HG03175 (cell line): ENCODE measurements around the gene IL1RAPL1.
"Not testable (repeated sequence)": the region's sequence is repeated elsewhere in the genome, so short reads cannot be mapped to it uniquely, and the experiment has no call there.

ENCODE experiments used
- ATAC-seq: cut with Tn5 transposase; IDR thresholded peaks from one replicate; pipeline ENCODE4 v1.9.1; 2021; ENCODE audit warnings: mild to moderate bottlenecking, moderate library complexity; ENCODE audit not compliant: unreplicated experiment

IL1RAPL1 gene

DNA sequence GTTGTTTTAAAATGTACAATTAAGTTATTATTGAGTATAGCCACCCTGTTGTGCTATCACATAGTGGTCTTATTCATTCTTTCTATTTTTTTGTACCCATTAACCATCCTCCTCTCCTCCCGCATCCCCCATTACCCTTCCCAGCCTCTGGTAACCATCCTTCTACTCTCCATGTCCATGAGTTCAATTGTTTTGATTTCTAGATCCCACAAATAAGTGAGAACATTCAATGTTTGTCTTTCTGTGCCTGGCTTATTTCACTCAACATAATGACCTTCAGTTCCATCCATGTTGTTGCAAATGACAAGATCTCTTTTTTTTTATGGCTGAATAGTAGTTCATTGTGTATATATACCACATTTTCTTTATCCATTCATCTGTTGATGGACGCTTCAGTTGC lies 179.3 kb downstream of the IL1RAPL1 start:
- not testable (repeated sequence) for ATAC-seq

DNA sequence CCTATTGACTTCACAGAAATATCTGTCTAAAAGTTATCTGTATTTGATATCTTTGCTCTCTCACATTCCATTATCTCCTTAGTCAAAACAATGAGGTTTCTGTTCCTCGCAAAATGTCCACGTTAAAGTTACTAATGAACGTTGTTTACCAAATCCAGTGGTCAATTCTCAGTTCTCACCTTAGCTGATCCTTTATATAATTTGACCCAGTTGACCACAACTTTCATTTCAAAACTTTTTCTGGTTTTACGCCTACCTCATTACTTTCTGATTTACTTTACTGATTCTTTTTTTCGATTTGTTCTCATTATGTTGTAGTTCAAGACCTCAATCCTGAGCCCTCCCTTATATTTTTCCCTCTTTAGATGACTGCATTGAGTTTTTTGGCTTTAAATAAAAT lies 186.6 kb downstream of the IL1RAPL1 start:
- ATAC-seq = no peak

DNA sequence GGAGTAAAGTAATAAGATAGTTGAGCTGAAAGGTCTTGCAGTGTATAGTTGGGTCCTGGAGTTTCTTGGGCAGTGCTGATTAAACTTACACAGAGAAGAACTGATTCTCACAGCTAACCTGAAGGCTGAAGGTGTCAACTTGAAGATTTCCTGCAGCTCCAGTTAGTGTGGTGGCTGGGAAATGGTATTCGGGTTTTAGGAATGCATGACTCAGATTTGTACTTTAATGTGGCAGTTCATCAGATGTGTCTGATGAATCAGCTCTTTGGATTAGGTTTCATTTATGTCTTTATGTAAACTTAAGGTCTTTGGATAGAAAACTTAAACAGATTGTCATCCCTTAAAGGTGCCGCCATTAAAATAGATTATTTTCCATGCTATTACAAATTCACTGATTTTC lies 200.0 kb downstream of the IL1RAPL1 start:
- ATAC-seq = no peak

DNA sequence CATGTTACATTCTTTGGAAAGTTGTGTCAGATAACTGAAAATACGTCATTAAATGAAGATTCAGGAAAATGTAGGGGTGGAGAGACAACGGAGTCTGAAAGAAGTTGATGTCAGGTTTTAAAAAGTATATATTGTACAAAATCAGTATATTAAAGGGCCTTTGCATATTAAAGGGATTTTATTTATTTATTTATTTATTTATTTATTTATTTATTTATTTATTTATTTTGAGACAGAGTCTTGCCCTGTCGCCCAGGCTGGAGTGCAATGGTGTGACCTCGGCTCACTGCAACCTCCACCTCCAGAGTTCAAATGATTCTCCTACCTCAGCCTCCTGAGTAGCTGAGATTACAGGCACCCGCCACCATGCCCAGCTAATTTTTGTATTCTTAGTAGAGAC lies 213.4 kb downstream of the IL1RAPL1 start:
- not testable (repeated sequence) for ATAC-seq

DNA sequence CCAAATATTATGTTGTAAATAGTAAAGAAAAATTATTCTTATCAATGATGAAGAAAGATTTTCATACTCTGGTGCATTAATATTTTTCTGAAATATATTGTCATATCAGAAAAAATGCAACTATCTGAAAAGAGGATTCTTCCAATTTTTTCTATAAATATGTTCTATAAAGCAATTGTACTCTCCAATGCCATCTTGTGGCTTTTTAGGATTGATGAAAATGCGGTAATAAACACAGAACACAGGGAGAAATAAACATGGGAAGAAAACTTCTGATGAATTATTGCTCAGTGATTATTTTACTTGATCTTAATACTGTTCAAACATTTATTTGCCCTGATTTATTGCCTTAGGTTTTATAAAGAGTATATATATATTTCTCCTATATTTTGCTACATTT lies 215.4 kb downstream of the IL1RAPL1 start:
- ATAC-seq = no peak

DNA sequence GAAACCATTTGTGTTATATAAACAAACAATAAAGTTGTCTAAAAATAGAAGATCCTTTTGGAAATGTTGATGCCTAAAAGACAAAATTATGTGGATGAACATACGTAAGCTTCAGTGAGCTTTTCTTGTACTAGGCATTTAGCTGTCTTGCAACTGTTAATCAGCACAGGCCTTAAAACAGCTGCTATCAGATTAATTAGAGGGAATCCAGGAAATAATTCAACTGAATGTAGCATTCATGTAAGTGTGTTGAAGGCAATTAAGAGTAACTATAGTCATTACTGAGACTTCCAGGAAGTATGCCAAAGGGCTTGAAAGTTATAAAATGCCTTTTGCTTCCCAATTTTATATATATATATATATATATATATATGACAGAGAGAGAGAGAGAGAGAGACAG lies 248.7 kb downstream of the IL1RAPL1 start:
- no peak for ATAC-seq

DNA sequence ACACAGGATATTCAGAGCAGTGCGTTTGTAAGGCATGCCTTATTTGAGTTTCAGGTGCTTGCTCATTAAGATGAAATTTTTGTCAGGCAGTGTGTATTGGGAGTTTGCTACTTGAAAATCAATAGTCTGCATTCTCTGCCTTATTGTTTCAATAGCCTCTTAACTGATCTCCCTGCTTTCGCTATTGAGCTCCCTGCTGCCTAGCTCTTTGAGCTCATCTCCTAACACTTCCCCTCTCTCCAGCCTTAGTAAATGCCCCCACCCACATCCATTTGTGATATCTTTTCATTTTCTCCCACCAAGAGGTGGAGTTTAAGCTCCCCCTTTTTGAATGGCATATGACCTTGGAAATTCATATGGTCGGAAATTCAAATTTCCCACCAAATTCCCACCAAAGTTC lies 256.6 kb downstream of the IL1RAPL1 start:
- ATAC-seq = no peak

DNA sequence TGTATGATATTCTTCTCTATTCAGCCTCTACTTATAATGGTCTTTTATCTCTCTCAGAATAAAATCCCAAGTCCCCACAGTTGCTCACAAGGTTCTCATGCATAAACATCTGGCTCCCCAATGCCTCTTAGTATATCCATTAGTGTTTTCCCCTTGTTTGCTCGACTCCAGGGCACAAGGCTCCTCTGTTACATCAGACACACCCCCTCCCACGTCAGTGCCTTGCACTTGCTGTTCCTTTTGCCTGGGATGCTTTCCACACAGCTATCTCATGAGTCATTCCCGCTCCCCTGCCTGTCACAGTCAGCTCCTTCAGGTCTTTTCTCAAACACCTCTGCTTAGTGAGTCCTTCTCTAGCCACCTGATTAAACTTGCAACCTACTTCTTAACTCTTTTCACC lies 260.2 kb downstream of the IL1RAPL1 start:
- no peak for ATAC-seq

DNA sequence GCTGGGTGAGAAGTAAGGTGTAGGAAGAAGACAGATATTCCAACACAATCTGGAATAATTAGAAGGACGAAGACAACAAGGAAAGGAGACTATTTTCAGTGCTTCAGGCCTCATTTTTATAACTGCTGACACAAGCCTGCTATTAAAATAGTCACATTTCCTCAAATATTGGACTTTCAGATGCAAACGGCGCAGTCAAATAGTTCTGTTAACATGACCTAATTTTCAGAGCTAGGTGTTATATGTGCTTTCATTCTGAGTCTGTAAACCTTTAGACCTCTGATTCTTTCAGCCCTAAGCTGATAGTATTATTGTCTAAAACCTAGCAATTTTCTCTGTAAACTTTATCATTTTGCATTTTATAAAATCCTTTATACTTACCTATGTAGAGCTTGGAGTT lies 261.5 kb downstream of the IL1RAPL1 start:
- no peak for ATAC-seq

DNA sequence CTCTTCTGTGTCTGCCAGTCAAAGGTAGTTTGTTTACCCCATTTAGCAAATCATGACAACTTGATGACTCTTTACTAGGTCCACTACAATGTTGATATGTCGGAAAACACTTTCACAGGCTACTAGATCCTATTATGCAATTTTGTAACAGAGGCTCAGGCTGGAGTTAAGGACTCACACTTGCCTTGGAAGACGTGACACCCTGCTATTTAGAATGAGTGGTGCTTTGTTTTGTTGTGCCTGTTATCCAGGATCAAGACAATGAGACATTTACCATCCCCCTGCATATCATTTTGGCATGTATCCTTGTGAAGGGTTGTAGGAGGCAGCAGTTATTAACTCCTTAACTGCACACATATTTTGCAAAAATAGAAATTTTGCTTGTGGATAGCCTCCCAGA lies 263.7 kb downstream of the IL1RAPL1 start:
- no peak for ATAC-seq

DNA sequence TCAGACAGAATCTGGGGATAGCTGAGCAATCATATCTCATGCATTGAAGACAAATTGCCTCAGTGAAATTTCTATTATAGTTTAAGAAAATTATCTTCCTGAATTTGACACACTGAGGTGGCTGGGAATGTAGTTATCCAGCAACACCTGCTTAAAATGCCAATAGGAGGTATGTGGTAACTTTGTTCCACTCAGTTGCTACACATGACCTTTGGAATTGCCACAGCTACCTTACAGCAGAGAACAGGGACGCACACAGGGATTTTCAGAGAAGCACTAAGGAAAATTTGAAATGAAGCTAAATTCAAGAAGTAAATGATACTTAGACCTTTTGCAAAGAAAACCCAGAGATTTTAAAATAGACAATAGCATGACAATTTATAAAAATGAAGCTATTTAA lies 264.6 kb downstream of the IL1RAPL1 start:
- no peak for ATAC-seq

DNA sequence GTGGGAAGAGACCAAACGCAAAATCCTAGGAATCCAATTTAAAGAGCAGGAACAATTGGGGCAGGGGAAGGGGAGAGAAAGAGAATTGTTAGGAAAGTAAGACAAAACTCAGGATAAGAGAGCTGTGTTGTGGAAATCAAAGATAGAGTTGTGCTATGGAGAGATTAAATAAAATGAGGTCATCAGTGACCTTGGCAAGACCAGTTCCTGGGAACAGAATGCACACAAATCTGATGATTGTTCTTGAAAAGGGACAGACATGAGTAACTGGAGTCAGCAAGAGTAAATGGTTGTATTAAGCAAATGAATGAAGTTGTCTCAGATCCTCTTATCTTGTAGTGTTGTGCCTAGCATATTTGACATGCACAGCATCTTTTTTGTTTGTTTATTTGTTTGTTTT lies 267.4 kb downstream of the IL1RAPL1 start:
- no peak for ATAC-seq

DNA sequence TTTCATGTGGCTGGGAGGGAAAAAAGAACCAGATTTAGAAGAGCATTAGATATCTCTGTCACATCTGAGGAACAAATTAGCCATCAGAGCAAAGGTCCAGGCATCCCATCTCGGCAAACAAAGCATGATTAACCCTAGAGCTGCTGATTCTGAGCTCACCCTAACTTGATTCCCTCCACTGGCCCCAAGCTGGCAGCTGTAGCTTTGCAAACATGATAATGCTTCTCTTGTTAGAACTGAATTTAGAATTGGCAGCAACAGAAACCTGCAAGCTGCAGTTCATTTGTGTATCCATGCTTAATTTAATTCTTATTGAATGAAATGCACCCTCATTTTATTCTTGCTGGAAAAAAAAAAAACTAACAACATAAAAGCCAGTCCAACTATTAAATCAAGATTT lies 289.2 kb downstream of the IL1RAPL1 start:
- no peak for ATAC-seq

DNA sequence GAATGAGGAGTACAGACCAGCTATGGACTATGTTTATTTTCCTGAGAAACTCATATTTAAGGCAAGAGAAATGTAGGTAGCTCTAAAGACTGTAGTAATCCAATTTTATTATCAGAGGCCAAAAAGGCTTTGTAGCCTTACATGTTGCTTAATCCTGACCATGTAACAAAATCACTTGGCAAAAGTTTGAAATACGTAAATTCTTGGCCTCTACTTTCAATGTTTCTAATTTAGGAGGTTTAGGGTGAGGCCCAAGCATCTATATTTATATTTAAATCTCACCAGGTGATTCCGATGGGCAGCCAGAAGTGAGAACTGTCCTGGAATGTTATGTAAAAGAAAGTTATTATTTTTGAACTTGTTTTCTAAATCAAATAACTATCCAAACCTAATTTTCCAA lies 289.7 kb downstream of the IL1RAPL1 start:
- ATAC-seq = no peak

DNA sequence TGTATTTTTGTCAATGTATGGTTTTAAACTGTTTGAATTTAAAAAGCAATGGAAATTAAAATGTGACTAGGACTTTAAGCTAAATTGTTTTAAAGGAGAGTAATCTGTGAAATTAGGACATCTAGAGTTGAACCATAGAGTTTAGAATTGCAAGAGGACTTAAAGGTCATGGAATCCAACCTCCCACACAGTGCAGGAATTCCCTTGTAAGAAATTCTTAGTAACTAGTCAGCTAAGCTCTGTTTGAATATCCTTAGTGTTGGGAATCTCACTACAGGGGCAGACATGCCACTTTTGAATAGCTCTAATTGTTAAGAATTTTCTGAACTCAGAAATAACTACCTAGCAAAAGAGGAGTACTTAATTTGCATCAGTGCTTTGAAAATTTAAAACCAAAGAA lies 292.9 kb downstream of the IL1RAPL1 start:
- no peak for ATAC-seq

DNA sequence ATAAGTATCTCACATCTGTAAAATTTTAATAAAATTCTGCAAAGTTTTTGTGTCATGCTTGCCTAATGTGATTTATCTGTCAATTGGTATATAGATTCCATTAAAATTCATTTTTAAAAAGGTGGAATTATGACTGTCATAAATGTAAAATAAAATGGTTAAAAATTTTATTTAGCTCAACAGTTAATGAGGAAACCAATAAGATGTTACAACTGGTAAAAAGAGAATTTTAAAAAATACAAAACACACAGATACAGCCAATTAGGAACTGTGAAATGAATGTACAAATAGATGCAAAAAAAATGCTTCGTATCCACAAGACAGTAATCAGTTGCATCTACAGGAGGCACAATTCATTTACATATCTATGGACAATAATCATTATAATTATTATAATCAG lies 297.6 kb downstream of the IL1RAPL1 start:
- no peak for ATAC-seq

DNA sequence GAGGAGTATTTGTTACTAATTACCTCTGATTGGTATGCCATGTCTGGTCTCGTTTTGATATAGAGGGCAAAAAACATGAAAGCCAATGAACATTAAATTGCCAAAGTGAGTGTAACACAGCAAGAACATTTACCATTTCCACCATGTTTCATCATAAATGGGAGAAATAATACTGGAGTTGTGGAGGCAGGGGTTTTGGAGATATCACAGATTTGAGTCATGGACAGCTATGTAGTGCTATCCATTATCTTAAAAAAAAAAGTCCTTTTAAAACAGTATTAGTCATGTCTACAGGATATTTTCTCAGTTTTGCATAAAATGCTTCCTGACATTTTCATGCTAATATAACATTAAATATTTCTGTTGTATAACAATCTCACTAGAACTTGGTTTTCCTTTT lies 301.2 kb downstream of the IL1RAPL1 start:
- ATAC-seq = no peak

DNA sequence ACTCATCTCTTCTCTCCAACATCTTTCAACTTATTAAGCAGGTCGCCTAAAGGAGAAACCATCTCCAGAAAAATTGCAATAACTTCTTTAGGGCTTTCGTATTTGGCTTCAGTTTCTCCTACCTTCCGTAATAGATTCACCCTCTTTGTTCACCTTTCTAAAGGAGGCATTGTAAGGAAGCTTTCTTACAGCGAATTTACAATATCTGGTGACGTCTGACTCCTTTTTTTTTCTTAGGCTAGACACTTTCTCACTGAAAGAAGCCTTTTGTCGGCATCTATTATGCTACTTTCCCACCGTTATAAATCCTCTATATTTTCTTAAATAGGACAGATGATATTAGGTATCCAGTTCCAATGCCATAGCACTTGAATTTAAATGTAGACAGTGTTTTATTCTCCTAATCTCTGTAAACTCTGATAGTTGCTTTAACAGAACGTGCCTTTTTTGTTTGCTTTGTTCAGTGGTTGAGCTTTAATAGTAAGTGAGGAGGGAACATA lies 302.4 kb downstream of the IL1RAPL1 start:
- no peak for ATAC-seq

DNA sequence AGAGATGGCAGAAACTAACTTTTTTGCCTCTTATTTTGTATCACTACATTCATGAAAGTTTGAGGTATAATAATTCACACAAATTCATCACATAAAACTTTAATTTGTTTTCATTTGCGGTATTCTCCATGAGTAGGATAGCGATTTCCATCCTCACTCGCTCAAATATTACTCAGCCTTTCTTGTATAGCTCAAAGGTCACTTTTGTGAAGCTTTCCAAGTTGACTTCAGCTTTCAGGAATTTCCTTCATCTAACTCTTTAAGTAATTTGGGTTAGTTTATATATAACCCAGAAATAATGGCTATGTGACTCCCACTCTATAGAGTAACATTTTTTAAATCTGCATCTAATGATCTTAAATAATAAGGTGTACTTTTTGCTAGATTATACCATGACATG lies 314.4 kb downstream of the IL1RAPL1 start:
- no peak for ATAC-seq

DNA sequence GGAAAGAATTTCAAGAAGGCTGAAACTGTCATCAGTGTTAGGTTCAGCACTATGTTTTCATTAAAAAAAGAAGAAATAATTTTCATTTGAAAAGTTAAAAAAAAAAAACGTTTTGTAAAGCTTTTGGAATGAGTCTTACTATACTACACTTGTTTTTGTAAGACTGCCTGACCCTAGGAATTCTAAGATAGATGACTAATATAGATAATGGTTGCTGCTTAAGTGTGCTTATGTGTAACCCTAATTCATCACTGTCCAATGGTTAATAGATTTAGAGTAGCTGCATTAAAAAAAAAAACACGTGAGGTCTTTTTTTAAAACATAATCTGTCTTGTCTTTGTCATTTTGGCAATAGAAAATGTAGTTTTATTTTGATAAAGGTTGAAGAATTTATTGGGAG lies 323.2 kb downstream of the IL1RAPL1 start:
- ATAC-seq = no peak

DNA sequence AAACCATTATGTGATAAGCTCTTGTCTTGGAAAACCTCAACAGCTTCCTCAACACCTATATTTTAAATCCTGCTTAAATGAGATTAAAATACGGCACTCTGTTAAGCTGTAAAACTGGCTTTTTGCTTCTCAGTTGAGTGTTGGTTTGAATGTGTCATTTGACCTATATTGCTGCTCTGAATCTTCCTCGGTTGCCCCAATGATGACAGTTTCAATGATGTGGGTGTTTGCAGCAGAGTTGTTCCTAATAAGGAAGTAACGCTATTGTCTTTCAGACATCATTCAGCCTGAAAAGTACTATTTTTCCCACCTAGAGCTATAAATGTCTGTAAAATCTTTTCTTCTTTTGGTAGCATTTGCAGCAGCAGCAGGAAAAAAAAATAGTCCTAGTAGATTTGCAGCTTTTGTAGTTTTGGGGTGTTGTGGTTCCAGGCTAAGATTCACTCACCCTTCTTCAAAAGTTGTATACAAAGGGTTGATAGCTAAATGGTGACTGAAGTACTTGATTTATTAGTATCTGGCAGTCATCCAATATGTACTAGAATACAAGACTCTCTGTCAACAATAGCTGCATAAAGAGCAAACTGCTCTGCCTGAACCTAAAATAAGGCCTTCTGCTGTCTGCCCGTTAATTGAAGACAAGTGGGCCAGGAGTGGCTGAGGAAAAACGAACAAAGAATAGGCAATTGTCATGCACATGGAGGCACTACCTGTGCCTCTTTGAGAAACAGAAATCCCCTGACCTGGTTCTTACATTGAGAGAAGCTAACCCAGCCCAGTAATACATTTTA lies 333.1 kb downstream of the IL1RAPL1 start:
- no peak for ATAC-seq

DNA sequence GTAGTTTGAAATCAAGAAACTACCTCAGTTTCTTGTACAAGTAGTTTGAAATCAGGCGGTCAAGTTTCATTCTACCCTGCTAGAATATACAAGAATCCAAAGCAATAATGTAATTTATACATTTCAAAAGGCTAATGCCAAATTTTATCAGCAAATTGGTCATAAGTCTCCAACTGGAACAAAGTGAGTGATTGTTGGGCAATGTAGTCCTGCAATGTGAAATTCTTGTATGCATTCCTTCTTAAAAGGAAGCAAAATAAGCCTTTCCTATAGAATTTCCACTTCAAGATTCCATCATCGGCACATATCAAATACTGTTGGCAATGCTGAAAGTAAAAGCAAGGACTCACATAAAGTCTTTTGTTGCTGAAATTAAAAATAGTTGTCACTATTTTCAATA lies 334.9 kb downstream of the IL1RAPL1 start:
- ATAC-seq = no peak

DNA sequence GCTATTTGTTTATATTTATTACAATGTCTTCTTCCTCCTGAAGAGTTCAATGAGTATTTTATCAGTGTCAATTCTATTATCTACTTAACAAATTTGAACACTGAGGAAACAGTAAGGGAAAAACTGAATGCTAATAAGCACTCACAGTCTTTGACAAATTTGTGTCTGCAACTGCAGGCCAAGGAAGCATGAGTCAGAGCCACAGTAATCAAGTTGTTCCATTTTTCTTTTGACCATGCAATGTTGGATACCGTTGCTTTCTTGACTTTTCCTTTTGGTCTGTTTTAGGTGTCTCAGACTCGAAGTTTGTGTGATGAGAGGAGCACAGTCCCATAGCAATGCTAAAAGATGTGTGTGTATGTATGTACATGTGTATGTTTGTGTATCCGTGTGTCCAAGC lies 359.6 kb downstream of the IL1RAPL1 start:
- no peak for ATAC-seq
